GM21526 (cell line): ENCODE measurements around the gene CCDC88A.

Experiments
- ATAC-seq: cut with Tn5 transposase; IDR thresholded peaks from one replicate; pipeline ENCODE4 v1.9.1; 2021; ENCODE audit warnings: moderate library complexity; ENCODE audit not compliant: unreplicated experiment, low FRiP score

CCDC88A gene

DNA sequence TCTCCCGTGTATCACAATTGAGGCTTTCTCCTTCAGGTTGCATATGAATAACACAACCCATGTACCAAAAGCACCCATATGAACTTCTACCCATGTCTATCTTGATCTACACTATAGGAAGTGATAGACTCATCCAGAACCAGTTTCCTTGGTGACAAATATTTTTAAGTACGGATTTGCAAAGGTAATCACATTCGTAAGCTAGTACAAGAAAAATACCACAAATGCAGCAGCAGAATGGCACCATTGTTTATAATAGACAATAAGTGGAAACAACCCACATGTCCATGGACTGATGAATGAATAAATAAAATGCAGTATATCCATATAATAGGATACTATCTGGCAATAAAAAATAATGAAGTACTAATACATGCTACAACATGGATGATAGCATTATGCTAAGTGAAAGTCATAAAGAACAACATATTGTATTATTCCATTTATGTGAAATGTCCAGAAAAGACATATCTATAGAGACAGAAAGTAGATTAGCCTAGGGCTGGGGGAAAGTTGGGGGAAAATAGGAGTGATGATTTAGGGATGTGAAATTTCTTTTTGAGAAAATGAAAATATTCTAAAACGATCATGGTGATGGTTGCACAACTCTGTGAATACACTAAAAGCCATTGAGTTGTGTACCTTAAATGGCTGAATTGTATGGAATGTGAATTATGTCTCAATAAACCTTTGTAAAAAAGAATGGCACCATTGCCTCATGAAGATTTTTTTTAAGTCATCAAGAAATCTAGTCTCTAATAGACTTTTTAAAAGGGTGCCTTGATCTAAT, 3.4 kb upstream of the CCDC88A start:
- ATAC-seq: no peak

- ATAC-seq: no peak
Observed at GRCh38 chr2:55421326-55421725, 1.7 kb upstream of the CCDC88A start.

DNA sequence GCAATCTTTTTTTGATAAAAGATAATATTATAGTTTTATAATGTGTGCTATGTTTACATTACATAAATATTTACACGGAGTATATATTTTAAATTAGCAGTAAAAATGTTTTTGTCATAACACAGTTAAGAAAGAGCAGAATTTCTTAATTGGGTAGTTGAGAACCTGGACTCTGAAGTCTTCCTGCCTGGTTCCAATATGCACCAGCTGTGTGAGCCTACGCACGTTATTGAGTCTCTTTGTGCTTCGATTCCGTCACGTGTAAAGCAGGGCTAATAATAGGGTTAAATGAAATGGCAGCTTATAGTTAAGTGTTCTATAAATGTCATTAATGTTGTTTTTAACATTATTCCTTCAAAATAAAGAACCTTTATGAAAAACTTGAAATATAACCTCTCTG, 1.2 kb upstream of the CCDC88A start:
- ATAC-seq: no peak

GRCh38 chr2:55420439-55420725, 726 bp upstream of the CCDC88A start:
- no peak for ATAC-seq

DNA sequence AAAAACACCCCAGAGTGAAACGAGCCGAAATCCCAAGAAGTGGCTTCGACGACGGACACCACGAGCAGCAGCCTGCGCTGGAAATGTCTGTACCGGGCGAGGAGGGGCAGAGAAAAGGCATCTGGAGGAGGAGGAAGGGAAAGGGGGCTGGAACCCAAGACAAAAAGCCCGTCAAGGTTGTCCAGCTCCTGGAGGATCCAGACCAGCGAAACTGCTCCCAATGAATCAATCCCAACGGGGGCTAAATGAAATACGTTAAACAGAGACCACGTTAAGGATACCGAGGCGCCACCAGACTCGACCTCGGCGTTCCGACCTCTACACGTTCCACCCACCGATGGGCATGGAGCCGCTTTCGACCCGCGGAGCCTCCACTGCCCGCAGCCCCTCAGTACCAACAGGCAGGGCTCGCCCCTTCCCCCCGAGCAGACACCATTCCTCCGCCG, 400 bp downstream of the CCDC88A start:
- ATAC-seq: peak; percentile 15

DNA sequence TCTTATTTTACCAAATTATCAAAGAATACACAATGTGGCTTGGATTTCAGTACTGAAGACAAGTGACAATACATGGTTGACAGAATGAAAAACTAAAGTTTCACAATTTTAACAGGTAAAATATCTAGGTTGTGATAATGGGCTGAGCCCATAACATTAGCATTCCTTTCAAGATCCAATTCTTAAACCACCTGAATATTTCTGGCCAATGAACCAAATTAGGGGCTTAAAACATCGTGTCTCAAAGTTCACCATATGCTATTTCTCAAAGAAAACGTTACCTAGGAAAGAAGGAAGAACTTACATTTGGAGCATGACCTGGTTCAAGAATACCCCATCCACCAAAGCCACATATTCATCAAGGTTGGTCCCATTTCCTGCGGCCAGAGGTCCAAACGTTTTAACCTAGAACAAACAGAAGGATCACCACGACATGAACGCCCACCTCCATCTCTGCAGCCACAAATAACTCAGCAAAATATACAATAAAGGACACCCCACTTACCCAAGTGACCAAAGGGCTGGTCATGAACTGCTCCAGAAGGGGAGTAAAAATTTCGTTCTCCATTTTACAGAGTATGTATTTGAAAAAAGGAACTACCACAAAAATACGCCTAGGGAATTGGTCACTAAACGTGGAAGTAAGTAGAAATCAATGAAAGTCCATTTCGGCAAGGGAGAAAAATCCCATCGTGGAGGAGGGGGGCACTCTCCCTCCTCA, 984 bp downstream of the CCDC88A start:
- ATAC-seq: no peak

DNA sequence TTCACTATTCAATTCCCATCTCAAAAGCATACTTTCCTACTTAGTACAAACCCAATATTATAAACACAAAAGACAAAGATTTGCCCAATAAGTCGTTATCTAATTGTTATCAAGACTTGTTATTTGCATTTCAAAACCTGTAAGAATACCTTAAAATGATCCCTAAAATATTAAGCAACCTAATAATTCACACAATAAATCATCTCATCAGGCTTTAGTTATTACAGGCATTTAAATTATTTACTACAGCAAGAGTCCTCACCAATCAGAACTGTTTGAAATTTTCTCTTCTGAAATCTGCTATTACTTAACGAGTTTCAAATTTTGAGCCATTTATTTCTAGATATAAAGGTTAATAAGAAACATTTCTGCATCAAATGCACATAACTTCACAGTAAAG, 1.6 kb downstream of the CCDC88A start:
- ATAC-seq: no peak

- no peak for ATAC-seq
Observed at GRCh38 chr2:55416786-55417568, 2.7 kb downstream of the CCDC88A start.

DNA sequence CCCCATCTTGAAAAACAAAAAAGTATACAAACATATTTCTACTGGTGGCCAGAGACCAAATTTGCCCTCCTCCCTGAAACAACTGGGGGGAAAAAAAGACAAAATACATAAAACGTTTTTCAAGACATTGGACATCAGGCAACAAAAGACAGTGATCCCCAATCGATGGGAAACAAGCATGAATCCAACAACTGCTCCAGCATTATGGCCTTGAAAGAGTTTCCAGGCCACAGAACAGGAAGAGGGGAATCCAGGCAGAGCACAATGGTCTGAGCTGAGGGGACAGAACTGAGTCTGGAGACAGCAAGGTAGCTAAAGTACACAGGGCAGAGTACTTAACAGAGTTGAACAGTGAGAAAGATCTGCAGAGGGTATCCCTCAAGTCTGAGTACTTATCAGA, 4.4 kb downstream of the CCDC88A start:
- no peak for ATAC-seq

GRCh38 chr2:55408918-55409868, 10.5 kb downstream of the CCDC88A start:
- no peak for ATAC-seq

GRCh38 chr2:55408098-55408882, 11.4 kb downstream of the CCDC88A start:
- ATAC-seq: no peak

DNA sequence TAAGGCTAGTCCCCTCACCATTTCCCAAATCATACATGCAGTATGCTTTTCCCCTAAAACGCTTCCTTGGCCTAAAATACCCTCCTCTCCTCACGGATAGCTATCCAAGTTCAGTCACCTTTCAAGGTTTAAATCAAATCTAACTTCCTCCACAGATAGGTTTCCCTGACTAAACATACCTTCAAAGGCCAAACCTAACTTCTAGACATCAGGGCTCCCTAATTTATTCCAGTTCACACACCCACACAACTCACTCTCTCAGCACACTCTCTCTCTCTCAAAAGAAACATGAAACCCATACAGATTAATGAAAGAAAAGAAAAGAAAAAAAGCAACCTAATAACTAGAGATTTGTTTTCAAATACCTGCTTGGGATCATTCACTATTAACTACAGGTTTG, 14.5 kb downstream of the CCDC88A start:
- ATAC-seq: no peak

GRCh38 chr2:55403256-55403998, 16.2 kb downstream of the CCDC88A start:
- ATAC-seq: no peak

- no peak for ATAC-seq
Observed at GRCh38 chr2:55401124-55401523, 18.5 kb downstream of the CCDC88A start.

- ATAC-seq: no peak
Observed at GRCh38 chr2:55400332-55400731, 19.3 kb downstream of the CCDC88A start.

DNA sequence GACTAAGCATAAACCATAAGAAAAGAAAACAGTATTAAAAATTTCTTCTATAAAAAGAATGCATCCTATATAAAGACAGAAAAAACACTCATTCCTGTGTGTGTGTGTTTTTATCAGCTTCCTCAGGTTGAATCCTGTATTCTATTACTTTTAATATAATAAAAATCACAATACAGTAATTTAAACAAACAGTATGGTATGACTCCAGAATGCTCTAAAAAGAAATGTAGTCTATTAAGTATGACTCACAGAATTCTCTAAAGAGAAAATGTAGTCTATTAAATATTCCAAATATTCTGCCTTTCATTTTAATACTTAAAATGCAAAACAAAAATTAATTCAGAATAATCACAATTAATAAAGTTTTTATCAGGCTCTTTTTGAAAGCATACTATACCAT, 19.8 kb downstream of the CCDC88A start:
- no peak for ATAC-seq

- ATAC-seq: no peak
Observed at GRCh38 chr2:55395724-55396605, 23.7 kb downstream of the CCDC88A start.
